Breast epithelium (tissue), 3 donors: Measurements from ENCODE around the gene DLX4.

Source experiments
- POLR2A ChIP-seq: fragments of 450-650 bp; IDR thresholded peaks from one replicate; pipeline ENCODE4 v1.6.1; 2016; ENCODE audit warnings: antibody characterized with exemption, mild to moderate bottlenecking, moderate library complexity
- TF ChIP-seq, protein P1 (sequence below), 3 donors: fragments of 450-650 bp; IDR thresholded peaks; one replicate each; pipeline ENCODE4 v1.5.1; 2016 to 2017; ENCODE audit warnings: antibody characterized with exemption in 3 of 3, mild to moderate bottlenecking in 3 of 3, moderate library complexity in 3 of 3

DNA sequence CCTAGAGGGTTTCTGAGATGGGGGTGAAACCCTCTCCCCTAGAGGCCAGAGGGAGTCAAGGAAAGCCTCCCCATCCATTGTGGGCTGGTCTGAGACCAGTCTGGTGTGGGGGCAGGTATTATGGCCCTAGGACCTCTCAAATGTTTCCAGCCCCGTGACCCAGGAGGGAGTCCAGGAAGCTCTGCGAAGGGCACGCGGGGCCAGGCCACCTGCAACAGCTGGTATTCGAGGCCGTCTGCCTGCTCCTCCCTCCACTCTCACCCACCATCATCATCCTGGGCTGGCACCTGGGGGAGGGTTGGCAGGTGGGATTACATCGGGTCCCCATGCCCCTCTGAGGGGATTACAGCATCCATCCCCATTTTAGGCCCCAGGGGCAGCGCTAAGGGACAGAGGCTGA lies 38.1 kb upstream of the DLX4 start:
- TF ChIP-seq, protein P1, sequence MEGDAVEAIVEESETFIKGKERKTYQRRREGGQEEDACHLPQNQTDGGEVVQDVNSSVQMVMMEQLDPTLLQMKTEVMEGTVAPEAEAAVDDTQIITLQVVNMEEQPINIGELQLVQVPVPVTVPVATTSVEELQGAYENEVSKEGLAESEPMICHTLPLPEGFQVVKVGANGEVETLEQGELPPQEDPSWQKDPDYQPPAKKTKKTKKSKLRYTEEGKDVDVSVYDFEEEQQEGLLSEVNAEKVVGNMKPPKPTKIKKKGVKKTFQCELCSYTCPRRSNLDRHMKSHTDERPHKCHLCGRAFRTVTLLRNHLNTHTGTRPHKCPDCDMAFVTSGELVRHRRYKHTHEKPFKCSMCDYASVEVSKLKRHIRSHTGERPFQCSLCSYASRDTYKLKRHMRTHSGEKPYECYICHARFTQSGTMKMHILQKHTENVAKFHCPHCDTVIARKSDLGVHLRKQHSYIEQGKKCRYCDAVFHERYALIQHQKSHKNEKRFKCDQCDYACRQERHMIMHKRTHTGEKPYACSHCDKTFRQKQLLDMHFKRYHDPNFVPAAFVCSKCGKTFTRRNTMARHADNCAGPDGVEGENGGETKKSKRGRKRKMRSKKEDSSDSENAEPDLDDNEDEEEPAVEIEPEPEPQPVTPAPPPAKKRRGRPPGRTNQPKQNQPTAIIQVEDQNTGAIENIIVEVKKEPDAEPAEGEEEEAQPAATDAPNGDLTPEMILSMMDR (IDR thresholded peaks at IDR 0.05), result no peak
- no peak for TF ChIP-seq POLR2A
